A549 (cell line): ENCODE results near the gene MRTO4. TPM values are rescaled to one million over a fixed set of nuclear protein-coding genes. Genes with fewer than 3 reads are reported as not detected.
"Not testable (repeated sequence)": the region's sequence is repeated elsewhere in the genome, so short reads cannot be mapped to it uniquely, and the experiment has no call there.

Experiments
- ATAC-seq, 2 experiments: fragments of 200-7000 bp in 1 of 2; fragments of >200 bp in 1 of 2; cut with Nextera tagmentation in 1 of 2; cut with Tn5 transposase in 1 of 2; 3 replicates each; pipeline versions ENCODE4 v1.8.0 to v1.9.1; 2018 to 2020; ENCODE audit warnings: mild to moderate bottlenecking in 1 of 2, moderate library complexity in 1 of 2
- CTCF ChIA-PET: fragments of 300-600 bp; sonication (Branson Sonifier 250); formaldehyde crosslinking; extraction: SDS; loops from one replicate; lab custom pipeline; 2021; ENCODE audit warnings: antibody characterized with exemption, inconsistent platforms; lab: Yijun Ruan, JAX
- POLR2A ChIA-PET: fragments of 350-600 bp; formaldehyde crosslinking; extraction: SDS; loops from one replicate; lab custom pipeline; 2021; ENCODE audit warnings: antibody characterized with exemption, inconsistent platforms; lab: Yijun Ruan, JAX
- DNase-seq, 2 experiments: peaks; one replicate each; pipeline versions ENCODE4 v3.0.0 to v3.0.0-alpha.2; 2011 to 2016; ENCODE audit warnings: low read depth in 1 of 2, low spot score in 1 of 2
- FAIRE-seq: peaks from 2 replicates; lab custom pipeline; 2011; peaks lifted over from hg19 to GRCh38; lab: Jason Lieb, UNC
- H3K27ac ChIP-seq, 2 experiments: fragments of >200 bp; sonication (Bioruptor Twin); formaldehyde crosslinking; 3 replicates each; pipeline ENCODE4 v1.5.1; 2016 to 2017
- H3K4me1 ChIP-seq: fragments of >200 bp; sonication (Bioruptor Twin); formaldehyde crosslinking; 3 replicates; pipeline ENCODE4 v1.6.1; 2016
- H3K4me2 ChIP-seq: fragments of >200 bp; sonication (Bioruptor Twin); formaldehyde crosslinking; 3 replicates; pipeline ENCODE4 v1.6.1; 2016
- H3K4me3 ChIP-seq: fragments of >200 bp; sonication (Bioruptor Twin); formaldehyde crosslinking; 3 replicates; pipeline ENCODE4 v1.5.1; 2016
- H3K9me3 ChIP-seq: fragments of >200 bp; sonication (Bioruptor Twin); formaldehyde crosslinking; 3 replicates; pipeline ENCODE4 v1.6.1; 2016
- CEBPB ChIP-seq, 2 experiments: fragments of >200 bp in 1 of 2; sonication (Bioruptor Twin) in 1 of 2; formaldehyde crosslinking in 1 of 2; IDR thresholded peaks; 2 replicates each; pipeline ENCODE4 v1.6.1; 2012 to 2016
- CHD2 ChIP-seq: fragments of 150-350 bp; IDR thresholded peaks from 2 replicates; pipeline ENCODE4 v1.6.1; 2014; ENCODE audit warnings: low read length; ENCODE audit not compliant: partially characterized antibody
- EHF ChIP-seq: fragments of 250-450 bp; sonication (Bioruptor Pico); IDR thresholded peaks from 2 replicates; pipeline ENCODE4 v1.5.0; 2020; ENCODE audit warnings: mild to moderate bottlenecking
- FOSB ChIP-seq: fragments of 250-450 bp; sonication (Bioruptor Pico); IDR thresholded peaks from 2 replicates; pipeline ENCODE4 v1.5.0; 2020; ENCODE audit warnings: mild to moderate bottlenecking, moderate library complexity
- FOSL2 ChIP-seq, 2 experiments: fragments of 450-650 bp in 1 of 2; fragments of >200 bp in 1 of 2; sonication (Bioruptor Twin) in 1 of 2; formaldehyde crosslinking; IDR thresholded peaks; 2 replicates each; pipeline versions ENCODE4 v1.5.0 to v1.6.1; 2016 to 2020; ENCODE audit warnings: mild to moderate bottlenecking in 1 of 2, moderate library complexity in 1 of 2
- HOXB13 ChIP-seq: fragments of 250-450 bp; sonication (Bioruptor Pico); IDR thresholded peaks from 2 replicates; pipeline ENCODE4 v1.5.0; 2020; ENCODE audit warnings: low read depth, mild to moderate bottlenecking, moderate library complexity
- KDM1A ChIP-seq: fragments of 200-600 bp; sonication (generic); IDR thresholded peaks from 2 replicates; pipeline ENCODE4 v1.6.1; 2016; ENCODE audit warnings: low read depth, mild to moderate bottlenecking
- MAZ ChIP-seq: fragments of 150-350 bp; IDR thresholded peaks from 2 replicates; pipeline ENCODE4 v1.6.1; 2014; ENCODE audit warnings: antibody characterized with exemption, low read depth, low read length, borderline replicate concordance
- MYC ChIP-seq: IDR thresholded peaks from 2 replicates; pipeline ENCODE4 v1.6.1; 2012; ENCODE audit warnings: mild to moderate bottlenecking, inconsistent platforms, low read length, improper control_type of control experiment, borderline replicate concordance
- POLR2A ChIP-seq: IDR thresholded peaks from 2 replicates; pipeline ENCODE4 v1.6.1; 2012; ENCODE audit warnings: mild to moderate bottlenecking, low read length
- POLR2AphosphoS2 ChIP-seq: conservative IDR thresholded peaks from 2 replicates; pipeline ENCODE4 v1.6.1; 2012; ENCODE audit warnings: low read length, improper control_type of control experiment, inconsistent platforms
- ZC3H11A ChIP-seq: fragments of 450-650 bp; IDR thresholded peaks from 2 replicates; pipeline ENCODE4 v1.6.1; 2014; ENCODE audit warnings: antibody characterized with exemption, mild to moderate bottlenecking
- ZFP36 ChIP-seq: fragments of 450-650 bp; IDR thresholded peaks from 2 replicates; pipeline ENCODE4 v1.6.1; 2014; ENCODE audit warnings: borderline replicate concordance; ENCODE audit not compliant: partially characterized antibody
- WGBS: methylation state at CpG from one replicate; pipeline ENCODE4 v1.1.6; 2017; ENCODE audit errors: missing lambda C conversion rate; 5-methylcytosine and 5-hydroxymethylcytosine counted together
- polyA plus RNA-seq, 4 experiments: library from polyadenylated mRNA; depleted of rRNA in 3 of 4; stranded (reverse); fragments of >200 nt; fragmentation: RNase III in 1 of 4; extraction: RNeasy Plus Mini Kit Qiagen cat#74134 plus additional on column Dnase treatment in 1 of 4; gene quantifications; 2 replicates in 3 of 4; 3 replicates in 1 of 4; pipeline ENCODE4 v1.2.3, GENCODE V29; 2011 to 2017
- TF ChIP-seq, protein P1 (sequence below): fragments of 200-600 bp; sonication (generic); IDR thresholded peaks from 2 replicates; pipeline ENCODE4 v1.6.1; 2016; ENCODE audit warnings: antibody characterized with exemption, mild to moderate bottlenecking, moderate library complexity
- TF ChIP-seq, protein P2 (sequence below): IDR thresholded peaks from 2 replicates; pipeline ENCODE4 v1.6.1; 2012; ENCODE audit warnings: low read depth, borderline replicate concordance
- TF ChIP-seq, protein P3 (sequence below): fragments of 250-450 bp; sonication (Bioruptor Pico); IDR thresholded peaks from 2 replicates; pipeline ENCODE4 v1.5.0; 2020; ENCODE audit warnings: low read depth, mild to moderate bottlenecking, moderate library complexity
- TF ChIP-seq, protein P4 (sequence below): fragments of >200 bp; sonication (Bioruptor Twin); formaldehyde crosslinking; IDR thresholded peaks from 3 replicates; pipeline ENCODE4 v1.5.1; 2016

Gene MRTO4
- polyA plus RNA-seq, 2 of the 4 experiments (the other 2 are of a cell fraction), result 61.7 to 66.4 TPM

DNA sequence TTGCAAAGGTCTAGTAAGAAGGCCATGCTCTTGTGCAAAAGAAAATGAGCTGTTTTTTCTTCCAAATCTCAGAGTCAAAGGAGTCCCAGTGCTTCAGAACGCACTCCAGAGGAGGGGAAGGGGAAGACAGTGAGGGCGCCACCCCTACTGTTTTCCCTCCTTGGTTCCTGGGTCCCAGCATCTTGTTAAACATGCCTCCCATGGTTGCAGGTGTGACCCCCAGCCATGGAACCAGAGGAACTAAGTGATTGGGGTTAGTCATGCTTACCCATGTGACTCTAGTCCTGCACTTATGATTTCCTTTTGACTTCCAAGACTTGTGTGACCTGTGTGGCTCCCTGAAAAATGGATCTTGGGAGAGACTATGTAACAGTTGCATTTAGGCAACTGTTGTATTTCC lies 43.0 kb downstream of the MRTO4 start:
- H3K4me1 ChIP-seq, result no peaks in the 10 kb centered on the region
- ChIA-PET CTCF (no interaction called here), POLR2A (no interaction called here)
- no peak overlapping the region for H3K4me3 ChIP-seq
- H3K9me3 ChIP-seq, result peaks cover 16% of the 10 kb centered on the region
- WGBS, result 80% methylated on average over 2 of the region's 2 CpGs
- ATAC-seq, result no peak
- FAIRE-seq, result no peak
- TF ChIP-seq, protein P1, sequence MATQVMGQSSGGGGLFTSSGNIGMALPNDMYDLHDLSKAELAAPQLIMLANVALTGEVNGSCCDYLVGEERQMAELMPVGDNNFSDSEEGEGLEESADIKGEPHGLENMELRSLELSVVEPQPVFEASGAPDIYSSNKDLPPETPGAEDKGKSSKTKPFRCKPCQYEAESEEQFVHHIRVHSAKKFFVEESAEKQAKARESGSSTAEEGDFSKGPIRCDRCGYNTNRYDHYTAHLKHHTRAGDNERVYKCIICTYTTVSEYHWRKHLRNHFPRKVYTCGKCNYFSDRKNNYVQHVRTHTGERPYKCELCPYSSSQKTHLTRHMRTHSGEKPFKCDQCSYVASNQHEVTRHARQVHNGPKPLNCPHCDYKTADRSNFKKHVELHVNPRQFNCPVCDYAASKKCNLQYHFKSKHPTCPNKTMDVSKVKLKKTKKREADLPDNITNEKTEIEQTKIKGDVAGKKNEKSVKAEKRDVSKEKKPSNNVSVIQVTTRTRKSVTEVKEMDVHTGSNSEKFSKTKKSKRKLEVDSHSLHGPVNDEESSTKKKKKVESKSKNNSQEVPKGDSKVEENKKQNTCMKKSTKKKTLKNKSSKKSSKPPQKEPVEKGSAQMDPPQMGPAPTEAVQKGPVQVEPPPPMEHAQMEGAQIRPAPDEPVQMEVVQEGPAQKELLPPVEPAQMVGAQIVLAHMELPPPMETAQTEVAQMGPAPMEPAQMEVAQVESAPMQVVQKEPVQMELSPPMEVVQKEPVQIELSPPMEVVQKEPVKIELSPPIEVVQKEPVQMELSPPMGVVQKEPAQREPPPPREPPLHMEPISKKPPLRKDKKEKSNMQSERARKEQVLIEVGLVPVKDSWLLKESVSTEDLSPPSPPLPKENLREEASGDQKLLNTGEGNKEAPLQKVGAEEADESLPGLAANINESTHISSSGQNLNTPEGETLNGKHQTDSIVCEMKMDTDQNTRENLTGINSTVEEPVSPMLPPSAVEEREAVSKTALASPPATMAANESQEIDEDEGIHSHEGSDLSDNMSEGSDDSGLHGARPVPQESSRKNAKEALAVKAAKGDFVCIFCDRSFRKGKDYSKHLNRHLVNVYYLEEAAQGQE, result no peak
- TF ChIP-seq ZC3H11A, result no peak
- H3K27ac ChIP-seq, result no peak overlapping the region
- no peak overlapping the region for H3K4me2 ChIP-seq
- peak in 1 of 2 experiments; percentile 10 for DNase-seq

DNA sequence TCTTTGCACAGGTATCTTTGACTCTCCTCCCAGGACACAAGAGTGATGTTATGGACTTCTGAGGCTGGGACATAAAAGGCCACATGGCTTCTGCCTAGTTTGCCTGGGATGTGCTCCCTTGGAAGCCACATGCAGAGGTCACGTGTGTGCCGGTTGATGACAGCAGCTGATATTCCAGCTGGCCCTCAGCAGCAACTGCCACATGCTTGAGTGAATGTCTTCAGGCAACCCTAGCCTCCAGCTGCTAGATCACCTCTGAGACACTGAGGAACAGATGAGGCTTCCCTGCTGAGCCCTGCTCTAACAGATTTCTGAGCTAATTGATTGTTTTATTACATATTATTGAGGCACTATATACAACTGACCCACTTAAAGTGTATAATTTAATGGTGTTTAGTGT lies 48.6 kb downstream of the MRTO4 start:
- Histone ChIP-seq H3K4me2 (no peak overlapping the region), H3K27ac (no peak overlapping the region), H3K4me3 (no peak overlapping the region)
- DNase-seq (no peak), FAIRE-seq (no peak), ATAC-seq (no peak)
- 85% methylated on average over 2 of the region's 2 CpGs for WGBS
- no peak for TF ChIP-seq ZFP36
- TF ChIP-seq CEBPB (IDR thresholded peaks at IDR 0.05), result no peak
- TF ChIP-seq CHD2, result no peak
- no peak for TF ChIP-seq FOSB (CRISPR knock-in tag)
- no peak for TF ChIP-seq HOXB13 (CRISPR knock-in tag)
- no peak for TF ChIP-seq MYC
- TF ChIP-seq, protein P2, sequence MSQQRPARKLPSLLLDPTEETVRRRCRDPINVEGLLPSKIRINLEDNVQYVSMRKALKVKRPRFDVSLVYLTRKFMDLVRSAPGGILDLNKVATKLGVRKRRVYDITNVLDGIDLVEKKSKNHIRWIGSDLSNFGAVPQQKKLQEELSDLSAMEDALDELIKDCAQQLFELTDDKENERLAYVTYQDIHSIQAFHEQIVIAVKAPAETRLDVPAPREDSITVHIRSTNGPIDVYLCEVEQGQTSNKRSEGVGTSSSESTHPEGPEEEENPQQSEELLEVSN, result no peak
- TF ChIP-seq FOSL2 (IDR thresholded peaks at IDR 0.05), result no peak
- no peak for TF ChIP-seq FOSL2 (CRISPR knock-in tag; IDR thresholded peaks at IDR 0.05)
- TF ChIP-seq ZC3H11A, result no peak
- TF ChIP-seq POLR2A, result no peak
- no peak for TF ChIP-seq EHF
- TF ChIP-seq POLR2AphosphoS2, result no peak
- TF ChIP-seq, protein P3, sequence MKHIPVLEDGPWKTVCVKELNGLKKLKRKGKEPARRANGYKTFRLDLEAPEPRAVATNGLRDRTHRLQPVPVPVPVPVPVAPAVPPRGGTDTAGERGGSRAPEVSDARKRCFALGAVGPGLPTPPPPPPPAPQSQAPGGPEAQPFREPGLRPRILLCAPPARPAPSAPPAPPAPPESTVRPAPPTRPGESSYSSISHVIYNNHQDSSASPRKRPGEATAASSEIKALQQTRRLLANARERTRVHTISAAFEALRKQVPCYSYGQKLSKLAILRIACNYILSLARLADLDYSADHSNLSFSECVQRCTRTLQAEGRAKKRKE (CRISPR knock-in tag), result no peak
- no peak for TF ChIP-seq MAZ
- TF ChIP-seq, protein P4, sequence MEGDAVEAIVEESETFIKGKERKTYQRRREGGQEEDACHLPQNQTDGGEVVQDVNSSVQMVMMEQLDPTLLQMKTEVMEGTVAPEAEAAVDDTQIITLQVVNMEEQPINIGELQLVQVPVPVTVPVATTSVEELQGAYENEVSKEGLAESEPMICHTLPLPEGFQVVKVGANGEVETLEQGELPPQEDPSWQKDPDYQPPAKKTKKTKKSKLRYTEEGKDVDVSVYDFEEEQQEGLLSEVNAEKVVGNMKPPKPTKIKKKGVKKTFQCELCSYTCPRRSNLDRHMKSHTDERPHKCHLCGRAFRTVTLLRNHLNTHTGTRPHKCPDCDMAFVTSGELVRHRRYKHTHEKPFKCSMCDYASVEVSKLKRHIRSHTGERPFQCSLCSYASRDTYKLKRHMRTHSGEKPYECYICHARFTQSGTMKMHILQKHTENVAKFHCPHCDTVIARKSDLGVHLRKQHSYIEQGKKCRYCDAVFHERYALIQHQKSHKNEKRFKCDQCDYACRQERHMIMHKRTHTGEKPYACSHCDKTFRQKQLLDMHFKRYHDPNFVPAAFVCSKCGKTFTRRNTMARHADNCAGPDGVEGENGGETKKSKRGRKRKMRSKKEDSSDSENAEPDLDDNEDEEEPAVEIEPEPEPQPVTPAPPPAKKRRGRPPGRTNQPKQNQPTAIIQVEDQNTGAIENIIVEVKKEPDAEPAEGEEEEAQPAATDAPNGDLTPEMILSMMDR, result no peak
- no peak for TF ChIP-seq KDM1A
- TF ChIP-seq, all 56 proteins: peak for 0
- H3K9me3 ChIP-seq, result peaks cover 1% of the 10 kb centered on the region; the same call in 1 of the 3 replicates
- ChIA-PET CTCF (interaction anchor here (0.5 kb wide), 1 partner anchor 311 kb away, joined by 3 read pairs; no protein-coding TSS in a partner anchor), POLR2A (no interaction called here)
- H3K4me1 ChIP-seq, result no peaks in the 10 kb centered on the region

DNA sequence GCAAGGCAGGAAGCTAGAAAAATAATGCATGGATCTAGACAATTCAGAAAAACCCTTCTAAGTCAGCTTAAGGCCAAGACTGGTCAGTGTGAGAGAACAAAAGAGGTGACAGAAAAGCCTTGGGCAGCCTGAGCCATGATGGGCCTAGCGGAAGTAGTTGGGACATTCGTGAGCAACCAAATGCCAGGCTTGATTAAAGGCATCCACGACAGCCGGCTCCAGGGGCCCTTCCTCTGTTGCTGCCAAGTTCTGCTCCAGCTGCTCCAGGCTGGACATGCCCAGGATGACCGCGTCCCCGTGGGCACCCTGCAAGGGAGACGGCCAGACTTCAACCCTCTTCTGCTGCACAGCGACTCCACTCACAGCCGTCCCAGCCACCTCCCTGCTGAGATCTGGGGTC lies 52.5 kb downstream of the MRTO4 start:
- POLR2A ChIA-PET, H3K4me2 ChIP-seq: not testable (repeated sequence)

More for the DNA sequence above, 52.5 kb downstream of the MRTO4 start:
- not testable (repeated sequence) for H3K4me1 ChIP-seq, FAIRE-seq, DNase-seq, ATAC-seq, H3K9me3 ChIP-seq, H3K4me3 ChIP-seq, H3K27ac ChIP-seq
- CTCF ChIA-PET, result interaction anchor here (0.9 kb wide), 1 partner anchor 358 kb away, joined by 3 read pairs; no protein-coding TSS in a partner anchor
- WGBS, result 98% methylated on average over 5 of the region's 10 CpGs
